Nephron (organoid): ENCODE measurements around the gene FAM161B.
"Not testable (repeated sequence)": the region's sequence is repeated elsewhere in the genome, so short reads cannot be mapped to it uniquely, and the experiment has no call there.

ENCODE experiments used
- H3K27ac Mint-ChIP-seq, 3 experiments: 2 replicates each; pipeline ENCODE4 v1.8.0; 2020; ENCODE audit warnings: mixed read lengths in 3 of 3, mild to moderate bottlenecking in 2 of 3, moderate library complexity in 1 of 3
- H3K27me3 Mint-ChIP-seq: 2 replicates; pipeline ENCODE4 v1.8.0; 2021; ENCODE audit warnings: low read depth, mild to moderate bottlenecking, moderate library complexity, mixed read lengths
- H3K36me3 Mint-ChIP-seq: 2 replicates; pipeline ENCODE4 v1.8.0; 2020; ENCODE audit warnings: low read depth, mixed read lengths
- H3K4me1 Mint-ChIP-seq: 2 replicates; pipeline ENCODE4 v1.8.0; 2020; ENCODE audit warnings: mixed read lengths
- H3K4me3 Mint-ChIP-seq, 3 experiments: 2 replicates each; pipeline ENCODE4 v1.8.0; 2020; ENCODE audit warnings: mild to moderate bottlenecking in 3 of 3, mixed read lengths in 3 of 3, moderate library complexity in 2 of 3
- H3K9me3 Mint-ChIP-seq: 2 replicates; pipeline ENCODE4 v1.8.0; 2020; ENCODE audit warnings: mixed read lengths
- TF ChIP-seq, protein P1 (sequence below), 3 experiments: fragments of 200-600 bp; sonication (generic); IDR thresholded peaks; one replicate each; pipeline ENCODE4 v1.5.0; 2021; ENCODE audit warnings: antibody characterized with exemption in 3 of 3; ENCODE audit not compliant: unreplicated experiment in 3 of 3

Gene FAM161B

DNA sequence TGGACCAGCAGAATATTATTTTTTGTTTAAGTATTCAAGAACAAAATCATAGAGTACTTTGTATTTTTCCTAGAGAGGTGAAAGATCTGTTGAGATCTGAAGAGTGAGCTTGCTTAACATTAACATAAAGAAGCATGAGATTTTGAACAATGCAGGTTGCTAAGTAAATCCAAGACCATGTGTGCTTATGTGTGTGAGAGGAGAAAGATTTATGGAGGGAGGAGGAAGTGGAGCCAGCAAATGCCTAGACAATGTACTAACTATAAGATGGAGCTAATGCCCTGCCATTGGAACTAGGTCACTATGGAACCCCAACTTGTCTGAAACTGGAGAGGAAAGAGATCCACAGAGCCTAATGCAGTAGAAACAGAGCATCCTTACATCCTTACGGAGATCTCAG is 13.3 kb downstream of the FAM161B start:
- Mint-ChIP-seq H3K27me3 (no peaks in the 10 kb centered on the region), H3K27ac (no peak overlapping the region), H3K4me1 (no peaks in the 10 kb centered on the region), H3K36me3 (peaks cover 49% of the 10 kb centered on the region), H3K9me3 (no peaks in the 10 kb centered on the region), H3K4me3 (no peak overlapping the region)
- TF ChIP-seq, protein P1, sequence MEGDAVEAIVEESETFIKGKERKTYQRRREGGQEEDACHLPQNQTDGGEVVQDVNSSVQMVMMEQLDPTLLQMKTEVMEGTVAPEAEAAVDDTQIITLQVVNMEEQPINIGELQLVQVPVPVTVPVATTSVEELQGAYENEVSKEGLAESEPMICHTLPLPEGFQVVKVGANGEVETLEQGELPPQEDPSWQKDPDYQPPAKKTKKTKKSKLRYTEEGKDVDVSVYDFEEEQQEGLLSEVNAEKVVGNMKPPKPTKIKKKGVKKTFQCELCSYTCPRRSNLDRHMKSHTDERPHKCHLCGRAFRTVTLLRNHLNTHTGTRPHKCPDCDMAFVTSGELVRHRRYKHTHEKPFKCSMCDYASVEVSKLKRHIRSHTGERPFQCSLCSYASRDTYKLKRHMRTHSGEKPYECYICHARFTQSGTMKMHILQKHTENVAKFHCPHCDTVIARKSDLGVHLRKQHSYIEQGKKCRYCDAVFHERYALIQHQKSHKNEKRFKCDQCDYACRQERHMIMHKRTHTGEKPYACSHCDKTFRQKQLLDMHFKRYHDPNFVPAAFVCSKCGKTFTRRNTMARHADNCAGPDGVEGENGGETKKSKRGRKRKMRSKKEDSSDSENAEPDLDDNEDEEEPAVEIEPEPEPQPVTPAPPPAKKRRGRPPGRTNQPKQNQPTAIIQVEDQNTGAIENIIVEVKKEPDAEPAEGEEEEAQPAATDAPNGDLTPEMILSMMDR (IDR thresholded peaks at IDR 0.05; ENCODE audit: unreplicated experiment in 3 of 3): no peak

GRCh38 chr14:73935666-73936065 is 14.2 kb downstream of the FAM161B start:
- Mint-ChIP-seq H3K27me3 (no peaks in the 10 kb centered on the region), H3K36me3 (peaks cover 54% of the 10 kb centered on the region), H3K27ac (no peak overlapping the region), H3K4me3 (no peak overlapping the region), H3K4me1 (no peaks in the 10 kb centered on the region), H3K9me3 (no peaks in the 10 kb centered on the region)
- TF ChIP-seq, protein P1 (IDR thresholded peaks at IDR 0.05; ENCODE audit: unreplicated experiment in 3 of 3): peak; percentile 15 to 27 (median 23)

- Mint-ChIP-seq H3K27me3 (no peaks in the 10 kb centered on the region), H3K9me3 (no peaks in the 10 kb centered on the region), H3K4me1 (no peaks in the 10 kb centered on the region), H3K27ac (no peak overlapping the region), H3K36me3 (peaks cover 79% of the 10 kb centered on the region), H3K4me3 (no peak overlapping the region)
- TF ChIP-seq, protein P1 (IDR thresholded peaks at IDR 0.05; ENCODE audit: unreplicated experiment in 3 of 3): no peak
These were observed 25.6 kb downstream of the FAM161B start for GRCh38 chr14:73924337-73924736.

DNA sequence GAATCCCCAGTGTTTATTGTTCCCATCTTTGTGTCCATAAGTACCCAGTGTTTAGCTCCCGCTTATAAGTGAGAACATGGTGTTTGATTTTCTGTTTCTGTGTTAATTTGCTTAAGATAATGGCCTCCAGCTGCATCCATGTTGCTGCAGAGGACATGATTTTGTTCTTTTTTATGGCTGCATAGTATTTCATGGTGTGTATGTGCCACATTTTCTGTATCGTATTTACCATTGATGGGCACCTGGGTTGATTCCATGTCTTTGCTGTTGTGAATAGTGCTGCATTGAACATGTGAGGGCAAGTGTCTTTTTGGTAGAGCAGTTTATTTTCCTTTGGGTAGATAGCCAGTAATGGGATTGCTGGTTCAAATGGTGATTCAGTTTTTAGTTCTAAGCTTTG is 30.4 kb downstream of the FAM161B start:
- not testable (repeated sequence) for H3K4me3 Mint-ChIP-seq, H3K27me3 Mint-ChIP-seq, H3K9me3 Mint-ChIP-seq, H3K27ac Mint-ChIP-seq, H3K4me1 Mint-ChIP-seq
- H3K36me3 Mint-ChIP-seq: peaks cover 60% of the 10 kb centered on the region

DNA sequence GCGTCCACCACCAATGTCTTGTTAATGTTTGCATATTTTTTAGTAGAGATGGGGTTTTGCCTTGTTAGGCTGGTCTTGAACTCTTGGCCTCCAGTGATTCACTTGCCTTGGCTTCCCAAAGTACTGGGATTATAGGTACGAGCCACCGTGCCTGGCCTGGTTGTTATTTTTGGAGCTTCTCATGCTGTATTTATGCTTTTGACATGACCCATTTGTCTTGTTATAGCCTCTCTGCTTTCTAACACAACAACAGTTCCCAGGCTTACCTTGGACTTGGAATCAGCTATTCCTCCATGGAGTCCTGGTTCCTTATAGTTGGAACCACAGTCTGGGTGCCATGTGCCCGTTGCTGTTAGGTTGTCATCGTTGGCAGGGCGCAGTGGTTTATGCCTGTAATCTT is 33.6 kb downstream of the FAM161B start:
- H3K27ac Mint-ChIP-seq: no peak overlapping the region

DNA sequence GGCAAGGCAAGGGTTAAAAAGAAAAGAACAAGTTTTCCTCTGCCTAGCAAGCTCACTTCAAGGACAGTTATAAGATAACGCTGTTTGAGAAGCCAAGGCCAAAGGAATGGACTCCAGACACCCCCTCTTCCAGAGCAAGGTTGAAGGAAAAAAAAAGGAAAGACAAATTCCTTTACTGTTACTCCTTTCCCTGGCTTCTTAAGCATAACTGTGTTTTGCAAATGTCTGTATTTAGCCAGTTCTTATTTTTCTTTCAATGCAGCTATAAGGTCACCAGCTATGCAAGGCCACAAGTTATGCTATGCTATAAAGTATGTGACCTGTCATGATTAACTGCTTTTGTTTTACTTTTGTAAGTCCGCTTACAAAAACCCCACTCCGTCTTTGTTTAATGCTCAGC is 36.6 kb downstream of the FAM161B start:
- Mint-ChIP-seq H3K4me1 (no peaks in the 10 kb centered on the region), H3K9me3 (peaks cover 3% of the 10 kb centered on the region), H3K36me3 (peaks cover 74% of the 10 kb centered on the region), H3K4me3 (no peak overlapping the region), H3K27me3 (no peaks in the 10 kb centered on the region), H3K27ac (peak overlapping the region in 1 of 3 experiments; percentile 55)
- TF ChIP-seq, protein P1 (IDR thresholded peaks at IDR 0.05; ENCODE audit: unreplicated experiment in 3 of 3): no peak

More for the DNA sequence above, 33.6 kb downstream of the FAM161B start:
- H3K27me3 Mint-ChIP-seq: no peaks in the 10 kb centered on the region
- peaks cover 3% of the 10 kb centered on the region for H3K9me3 Mint-ChIP-seq
- TF ChIP-seq, protein P1 (IDR thresholded peaks at IDR 0.05; ENCODE audit: unreplicated experiment in 3 of 3): no peak
- H3K36me3 Mint-ChIP-seq: peaks cover 66% of the 10 kb centered on the region
- H3K4me1 Mint-ChIP-seq: no peaks in the 10 kb centered on the region
- no peak overlapping the region for H3K4me3 Mint-ChIP-seq
